NB4 (cell line): ENCODE results near the gene DOK3.

Experiments used
- CTCF ChIP-seq: IDR thresholded peaks from one replicate; pipeline ENCODE4 v1.5.1; 2012; ENCODE audit warnings: low read depth, low read length
- MAX ChIP-seq: IDR thresholded peaks from 2 replicates; pipeline ENCODE4 v1.6.1; 2011; ENCODE audit warnings: low read depth, low read length

DNA sequence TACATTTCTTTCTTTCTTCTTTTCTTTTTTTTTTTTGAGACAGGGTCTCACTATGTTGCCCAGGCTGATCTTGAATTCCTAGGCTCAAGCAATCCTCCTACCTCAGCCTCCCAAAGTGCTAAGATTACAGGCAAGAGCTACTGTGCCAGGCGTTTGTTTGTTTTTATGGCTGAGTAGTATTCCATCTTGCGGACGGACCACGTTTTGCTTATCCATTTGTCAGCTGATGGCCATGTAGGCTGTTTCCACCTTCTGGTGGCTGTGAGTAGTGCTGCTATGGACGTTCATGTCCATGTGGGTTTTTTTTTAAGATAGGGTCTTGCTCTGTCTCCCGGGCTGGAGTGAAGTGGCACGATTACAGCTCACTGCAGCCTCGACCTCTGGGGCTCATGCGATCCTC, 2.5 kb downstream of the DOK3 start:
- TF ChIP-seq CTCF = peak; percentile 50
- TF ChIP-seq MAX = no peak
